ENCODE measurements around the gene CDKL1.
"Not testable (repeated sequence)": the region's sequence is repeated elsewhere in the genome, so short reads cannot be mapped to it uniquely, and the experiment has no call there.

CDKL1 gene

DNA sequence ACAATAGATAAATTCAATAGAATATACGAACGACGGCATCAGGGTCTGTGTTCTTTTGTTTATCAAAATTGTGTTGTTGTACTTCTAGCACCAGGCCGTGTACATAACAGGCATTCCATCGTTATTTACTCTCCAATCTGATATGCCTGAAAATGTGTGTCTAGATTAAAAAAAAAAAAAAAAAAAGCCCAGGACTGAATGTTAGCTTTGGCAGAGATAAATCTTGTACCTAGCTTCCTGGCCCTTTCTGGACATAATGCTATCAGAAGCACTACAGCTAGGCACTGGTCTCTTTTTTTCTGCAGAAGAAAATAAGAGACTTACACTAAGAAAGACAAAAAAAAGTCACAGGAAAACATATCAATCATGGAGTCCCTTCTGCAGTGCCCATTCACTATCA, 37.0 kb downstream of the CDKL1 start:
- FAIRE-seq, result no peak
- DNase-seq (ENCODE audit: insufficient read length, low spot score), result no peak

DNA sequence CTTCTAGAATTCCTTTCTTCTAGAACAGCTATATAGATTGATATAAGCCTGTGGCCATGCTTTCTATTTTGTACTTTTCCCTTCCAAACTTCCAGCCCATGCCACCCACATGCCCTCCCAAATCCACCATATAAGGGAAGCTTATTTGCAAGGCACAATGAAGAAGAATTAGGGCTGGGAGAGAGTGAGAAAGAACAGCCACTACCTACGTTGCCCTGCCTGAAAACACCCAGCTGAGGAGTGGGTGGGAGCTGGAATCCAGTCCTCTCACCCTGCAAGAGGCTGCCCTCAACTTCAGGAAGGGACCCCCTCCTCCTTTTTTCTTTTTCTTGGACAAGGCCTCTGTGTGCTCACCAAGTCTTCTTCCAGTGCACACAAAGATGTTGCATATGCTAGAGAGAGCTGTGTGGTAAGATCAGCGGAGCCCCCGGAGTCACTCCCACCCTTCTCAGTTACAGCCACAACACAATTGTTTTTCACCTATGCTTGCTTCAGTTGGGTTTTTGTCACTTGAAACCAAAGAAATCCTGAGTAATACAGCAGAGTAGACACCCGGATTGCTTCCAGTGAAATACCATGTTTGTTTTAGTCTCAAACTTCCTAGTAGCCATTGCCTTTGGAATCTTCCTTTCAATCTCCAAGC, 38.8 kb downstream of the CDKL1 start:
- no peak for FAIRE-seq
- DNase-seq (ENCODE audit: insufficient read length, low spot score), result no peak

DNA sequence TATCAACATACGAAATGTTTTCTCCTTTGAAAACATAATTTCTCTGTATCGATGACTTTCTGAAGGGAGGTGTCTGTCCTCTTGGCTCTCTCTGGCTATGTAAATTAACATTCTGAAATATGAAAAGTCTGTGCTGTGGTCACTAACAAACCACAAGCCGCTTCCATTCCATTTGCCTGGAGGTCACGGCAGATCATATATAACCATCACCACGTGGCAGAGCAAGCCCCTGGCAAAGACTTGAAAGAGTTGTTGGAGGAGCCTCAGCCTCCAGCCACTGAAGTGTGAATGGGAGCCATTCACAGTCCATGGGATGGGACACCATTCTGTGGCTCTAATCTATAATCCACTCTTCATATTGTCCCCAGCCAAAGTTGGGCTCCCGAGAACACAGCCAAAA, 39.6 kb downstream of the CDKL1 start:
- DNase-seq (ENCODE audit: insufficient read length, low spot score), result no peak
- FAIRE-seq, result no peak

DNA sequence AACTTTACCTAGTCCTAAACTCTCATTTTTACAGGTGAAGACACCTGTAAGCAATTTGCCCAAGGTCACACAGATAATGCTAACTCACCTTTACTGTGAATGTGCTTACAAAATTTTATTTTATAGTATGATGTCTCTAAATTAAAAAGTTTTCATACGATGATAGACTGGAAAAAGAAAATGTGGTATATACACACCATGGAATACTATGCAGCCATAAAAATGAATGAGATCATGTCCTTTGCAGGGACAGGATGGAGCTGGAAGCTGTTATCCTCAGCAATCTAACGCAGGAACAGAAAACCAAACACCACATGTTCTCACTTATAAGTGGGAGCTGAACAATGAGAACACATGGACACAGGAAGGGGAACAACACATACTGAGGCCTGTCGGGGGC, 40.4 kb downstream of the CDKL1 start:
- DNase-seq (ENCODE audit: insufficient read length, low spot score); FAIRE-seq: not testable (repeated sequence)

DNA sequence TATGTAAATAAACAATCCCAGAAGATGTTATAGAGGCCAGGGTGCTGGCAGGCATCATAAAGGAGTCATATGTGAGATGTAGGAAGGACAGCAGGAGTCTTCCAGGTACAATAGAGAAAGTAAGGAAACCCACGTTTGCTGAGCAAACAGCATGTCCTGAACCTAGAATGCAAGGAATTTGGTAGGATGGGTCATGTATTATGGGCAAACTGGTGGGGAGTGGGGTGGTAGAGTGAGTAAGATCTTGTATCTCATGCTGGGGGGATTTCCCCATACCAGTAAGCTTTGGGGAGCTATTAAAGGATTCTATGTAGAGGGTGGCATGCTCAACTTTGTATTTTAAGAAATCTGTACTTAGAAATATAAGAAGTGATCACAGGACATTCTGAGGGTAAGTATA, 41.0 kb downstream of the CDKL1 start:
- FAIRE-seq (no peak), DNase-seq (ENCODE audit: insufficient read length, low spot score) (no peak)

DNA sequence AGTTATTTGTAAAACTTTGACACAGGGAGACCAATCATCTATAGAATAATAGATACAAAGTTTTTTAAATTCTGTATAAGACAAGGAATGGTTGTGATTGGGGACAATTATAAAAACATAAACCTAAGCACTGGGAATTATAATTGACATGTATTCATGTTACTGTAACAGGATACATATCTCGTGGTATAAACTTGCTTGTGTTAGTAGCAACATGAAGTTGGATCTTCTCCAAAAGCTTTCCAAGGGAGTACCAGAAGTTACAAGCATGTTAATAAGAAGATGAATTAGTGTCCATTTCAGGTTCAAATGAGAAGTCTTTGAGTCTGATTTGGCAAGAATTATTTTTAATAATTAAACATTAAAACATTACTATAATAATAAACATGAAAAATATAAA, 42.2 kb downstream of the CDKL1 start:
- FAIRE-seq (peak; percentile 66), DNase-seq (ENCODE audit: insufficient read length, low spot score) (no peak)

DNA sequence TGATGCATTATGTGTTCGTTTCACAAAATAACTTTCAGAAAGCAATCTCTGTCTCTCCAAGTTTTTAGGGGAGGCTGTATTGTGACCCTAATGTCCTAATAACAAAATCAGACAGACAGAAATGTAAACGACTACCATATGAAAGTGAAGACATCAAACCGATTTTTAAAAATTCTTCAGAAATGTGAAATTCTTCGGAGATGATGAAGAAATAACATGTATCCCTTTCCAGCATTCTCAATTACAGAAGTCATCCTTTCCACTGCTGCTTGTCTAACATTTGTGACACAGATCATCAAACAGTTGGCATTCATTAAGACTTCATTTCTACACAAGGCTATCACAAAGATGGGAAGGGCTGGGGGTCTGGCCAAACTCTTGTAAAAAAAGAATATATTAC, 43.6 kb downstream of the CDKL1 start:
- DNase-seq (ENCODE audit: insufficient read length, low spot score) (no peak), FAIRE-seq (no peak)

DNA sequence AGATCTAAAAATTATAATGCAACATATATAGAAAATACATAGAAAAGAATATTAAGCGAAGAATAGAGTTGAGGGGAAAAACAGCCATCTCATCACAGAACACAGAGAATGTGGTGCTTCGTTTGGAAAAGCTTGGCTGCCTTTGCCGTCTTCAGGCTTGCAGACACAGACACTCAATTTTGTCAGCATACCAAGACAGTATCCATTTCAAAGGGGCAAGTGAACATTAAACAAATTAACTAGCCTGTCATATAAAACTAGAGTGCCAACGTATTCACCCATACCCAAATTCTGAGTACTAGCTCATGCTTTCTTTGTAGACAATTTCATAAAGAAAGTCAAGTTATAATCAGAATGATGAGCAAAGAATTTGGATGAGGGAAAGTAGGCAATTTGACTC, 44.1 kb downstream of the CDKL1 start:
- DNase-seq (ENCODE audit: insufficient read length, low spot score), result no peak
- FAIRE-seq, result no peak

DNA sequence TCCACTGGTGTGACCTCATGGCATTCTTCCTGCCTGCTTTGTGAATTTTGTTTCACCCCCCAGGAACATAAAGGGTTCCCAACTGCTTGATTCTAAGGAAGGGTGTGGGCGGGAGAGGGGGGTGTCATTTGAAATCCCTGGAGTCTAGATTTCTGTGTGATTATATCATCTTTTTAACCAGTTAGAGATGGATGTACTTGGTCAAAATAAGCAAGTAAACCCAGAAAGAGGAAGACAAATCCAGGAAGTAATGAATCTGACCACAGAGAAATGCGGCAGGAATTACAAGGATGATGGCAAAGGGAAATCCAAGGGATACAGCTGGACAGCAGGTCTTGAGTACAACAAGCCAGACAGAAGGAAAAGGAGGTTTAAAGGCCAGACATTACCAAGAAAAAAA, 45.7 kb downstream of the CDKL1 start:
- DNase-seq (ENCODE audit: insufficient read length, low spot score), result no peak
- FAIRE-seq, result no peak

DNA sequence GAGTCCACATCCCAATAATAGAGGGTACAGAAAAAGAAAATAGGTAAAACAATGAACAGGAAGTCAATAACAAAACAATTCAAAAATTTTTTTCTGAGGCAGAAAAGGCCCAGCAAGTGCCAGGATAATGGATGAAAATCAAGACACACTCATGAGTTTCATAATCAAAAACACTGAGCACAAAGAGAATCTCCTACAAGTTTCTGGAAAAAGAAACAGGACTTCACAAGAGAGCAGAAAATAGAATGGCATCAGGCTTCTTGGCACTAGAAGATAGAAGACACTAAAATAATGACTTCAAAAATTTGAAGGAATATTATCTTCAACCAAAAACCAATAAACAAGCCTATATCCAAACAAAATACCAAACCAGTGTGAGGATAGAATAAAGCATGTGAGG, 47.7 kb downstream of the CDKL1 start:
- FAIRE-seq (no peak), DNase-seq (ENCODE audit: insufficient read length, low spot score) (no peak)

DNA sequence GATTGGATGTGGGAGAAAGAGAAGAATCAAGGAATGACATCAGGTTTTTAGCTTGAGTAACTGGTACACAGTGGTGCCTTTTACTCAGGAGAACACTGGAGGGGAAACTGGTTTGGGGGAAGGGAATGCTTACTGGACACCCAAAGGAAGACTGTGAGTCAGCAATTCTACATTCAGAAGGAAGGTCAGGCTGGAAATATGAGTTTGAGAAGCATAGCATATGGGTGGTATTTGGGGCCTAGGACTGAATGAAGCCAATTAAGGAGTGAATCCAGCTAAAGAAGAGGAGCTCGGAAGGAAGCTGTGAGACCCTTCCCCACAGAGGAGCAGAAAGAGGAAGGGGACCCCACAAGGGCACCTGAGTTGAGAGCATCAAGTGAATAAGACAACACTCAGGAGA, 49.2 kb downstream of the CDKL1 start:
- DNase-seq (ENCODE audit: insufficient read length, low spot score) (no peak), FAIRE-seq (no peak)

DNA sequence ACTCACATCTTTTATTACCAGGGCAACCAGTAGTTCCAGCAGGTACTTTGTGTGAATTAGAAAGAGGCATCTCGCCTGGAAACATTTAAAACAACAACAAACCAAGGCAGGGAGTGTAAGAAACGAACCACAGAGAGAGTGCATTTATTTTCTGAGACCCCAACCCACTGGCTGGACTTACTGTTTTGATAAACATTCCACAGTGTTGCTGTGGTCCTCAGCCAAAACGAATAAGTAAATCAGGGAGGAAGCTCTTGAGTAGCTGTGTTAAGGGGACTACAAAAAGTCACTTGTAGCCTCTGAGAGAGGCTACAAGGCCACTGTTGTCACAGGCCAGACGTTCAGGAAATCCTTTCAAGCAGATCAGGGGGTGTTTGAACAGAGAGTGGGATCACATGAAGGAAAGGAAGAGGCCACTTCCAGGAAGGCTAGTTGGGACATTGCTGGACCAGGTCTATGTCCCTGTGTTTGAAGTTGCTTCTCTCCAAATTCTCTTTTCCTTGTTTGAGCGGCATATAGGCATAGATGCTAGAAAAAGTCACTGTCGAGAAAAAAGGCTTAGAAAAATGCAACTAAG, 50.7 kb downstream of the CDKL1 start:
- DNase-seq (ENCODE audit: insufficient read length, low spot score) (no peak), FAIRE-seq (no peak)

DNA sequence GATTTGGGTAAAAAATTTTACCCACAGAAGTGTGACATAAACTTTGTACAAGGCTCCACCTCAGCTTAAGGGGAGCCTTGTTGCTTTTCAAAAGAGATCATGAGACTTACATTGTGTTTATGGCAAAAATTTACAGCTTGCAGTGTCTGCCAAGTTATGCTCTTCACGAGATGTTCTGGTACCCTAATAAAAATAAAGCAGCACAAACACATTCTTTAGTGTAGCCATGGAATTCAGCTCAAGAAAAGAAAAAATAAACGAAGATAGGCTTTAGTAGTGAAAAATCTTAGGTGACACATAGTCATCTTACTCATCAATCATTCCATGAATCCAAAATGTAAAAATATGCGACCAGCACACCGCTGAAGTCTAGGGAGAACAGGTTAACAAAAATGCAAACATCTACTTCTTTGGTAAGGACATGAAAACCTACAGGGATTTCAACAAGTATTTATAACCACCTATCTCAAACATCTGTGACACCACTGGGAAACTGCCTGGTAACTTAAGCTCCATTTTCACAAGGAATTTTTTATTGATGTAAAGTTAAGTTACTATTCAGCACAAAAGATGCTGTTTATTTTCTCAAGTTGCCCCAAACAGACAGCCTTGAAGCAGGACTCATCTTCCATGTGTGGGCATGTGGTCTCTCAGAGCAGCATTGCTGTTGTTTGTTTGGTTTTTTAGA, 51.7 kb downstream of the CDKL1 start:
- DNase-seq (ENCODE audit: insufficient read length, low spot score) (no peak), FAIRE-seq (no peak)

DNA sequence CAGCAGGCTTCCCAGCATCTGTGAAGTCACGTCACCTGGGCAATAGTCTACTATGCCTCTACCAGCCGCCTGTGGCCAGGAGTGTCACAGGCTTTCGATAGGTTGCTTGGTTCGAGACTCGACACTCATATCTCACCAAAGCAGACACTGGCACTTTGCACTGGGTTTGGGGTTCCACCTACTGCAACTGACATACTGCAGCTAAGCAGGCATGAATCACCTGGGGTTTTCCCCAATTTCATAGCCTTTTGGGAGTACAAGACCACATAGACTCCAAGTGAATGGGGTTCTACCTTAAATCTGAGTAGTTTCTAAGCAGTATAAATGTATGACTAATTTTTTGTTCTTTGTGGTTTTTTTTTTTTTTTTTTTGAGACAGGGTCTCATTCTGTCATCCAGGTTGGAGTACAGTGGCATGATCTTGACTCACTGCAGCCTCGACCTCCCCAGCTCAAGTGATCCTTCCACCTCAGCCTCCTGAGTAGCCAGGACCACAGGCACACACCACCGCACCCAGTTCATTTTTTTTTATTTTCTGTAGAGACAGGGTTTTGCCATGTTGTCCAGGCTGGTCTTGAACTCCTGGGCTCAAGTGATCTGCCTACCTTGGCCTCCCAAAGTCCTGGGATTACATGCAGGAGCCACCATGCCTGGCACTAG, 52.4 kb downstream of the CDKL1 start:
- DNase-seq (ENCODE audit: insufficient read length, low spot score) (no peak), FAIRE-seq (no peak)

DNA sequence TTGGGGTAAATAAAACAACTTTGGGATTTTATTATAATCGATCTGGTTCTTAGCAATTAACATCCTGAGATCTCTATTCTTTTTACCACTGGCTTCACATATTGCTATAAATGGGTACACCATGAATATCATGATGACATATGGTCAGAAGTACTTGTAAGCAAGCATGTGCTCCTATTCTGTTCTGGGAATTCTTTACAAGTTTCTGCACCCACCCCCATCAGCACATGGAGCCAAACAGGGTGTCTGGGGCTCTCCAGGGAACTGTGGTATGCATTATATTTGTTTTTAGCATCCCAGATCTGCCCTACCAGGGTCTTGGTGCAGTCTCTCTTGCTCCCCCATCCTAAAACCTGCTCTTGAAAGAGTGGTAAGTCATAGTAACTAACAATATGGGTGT, 53.2 kb downstream of the CDKL1 start:
- DNase-seq (ENCODE audit: insufficient read length, low spot score) (no peak), FAIRE-seq (no peak)

DNA sequence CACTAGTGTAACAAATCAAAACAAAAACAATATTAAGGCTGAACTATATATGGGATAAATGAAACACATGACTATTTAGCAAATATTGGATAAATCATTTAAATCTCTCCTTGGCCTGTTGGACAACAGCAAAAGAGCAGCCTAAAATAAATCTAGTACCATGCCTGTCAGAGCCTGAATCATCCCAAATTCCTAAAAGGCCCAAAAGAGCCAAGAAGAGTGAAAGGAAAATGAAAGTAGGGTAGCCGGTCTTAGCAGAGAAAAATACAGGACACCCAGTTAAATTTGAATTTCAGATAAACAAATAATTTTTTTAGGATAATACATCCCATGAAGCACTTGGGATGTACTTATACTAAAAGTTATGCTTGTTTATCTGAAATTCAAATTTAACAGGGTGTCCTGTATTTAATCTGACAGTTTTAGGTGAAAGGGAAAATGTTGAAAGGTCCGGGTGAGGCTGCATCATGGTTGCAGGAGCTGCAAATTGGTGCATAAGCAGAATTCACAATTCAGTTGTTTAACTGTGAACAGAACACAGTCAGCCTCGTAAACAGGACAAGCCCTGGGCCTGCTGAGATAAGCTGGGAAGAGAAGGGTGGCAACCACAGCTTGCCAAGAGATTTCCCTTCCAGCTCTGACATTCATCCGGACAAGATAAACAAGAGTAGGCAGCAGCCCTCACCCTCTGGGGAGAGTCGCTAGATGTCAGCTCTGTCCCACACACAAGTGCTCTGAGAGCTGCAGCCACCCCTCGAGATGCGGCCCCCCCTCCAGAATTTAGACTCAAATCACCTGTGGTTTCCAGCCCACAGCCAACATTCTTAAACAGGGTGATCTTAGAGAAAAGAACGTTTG, 54.2 kb downstream of the CDKL1 start:
- no peak for FAIRE-seq
- no peak for DNase-seq (ENCODE audit: insufficient read length, low spot score)

DNA sequence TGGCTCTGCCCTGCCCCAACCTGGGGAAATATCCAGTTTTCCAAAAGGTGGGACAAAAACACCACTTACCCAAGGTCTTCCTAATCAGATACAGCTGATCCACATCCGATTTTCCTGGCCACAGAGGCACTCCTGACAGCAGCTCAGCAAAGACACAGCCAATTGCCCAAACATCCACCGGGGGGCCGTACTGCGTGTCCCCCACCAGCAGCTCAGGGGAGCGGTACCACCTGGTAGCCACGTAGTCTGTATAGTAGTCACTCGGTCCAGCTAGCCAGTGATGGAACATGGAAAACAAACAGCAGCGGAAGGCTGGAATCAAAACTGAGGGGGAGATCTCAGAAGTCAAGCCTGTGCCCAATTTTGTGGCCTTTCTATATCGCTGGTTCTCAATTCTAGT, 55.7 kb downstream of the CDKL1 start:
- DNase-seq (ENCODE audit: insufficient read length, low spot score) (no peak), FAIRE-seq (no peak)

DNA sequence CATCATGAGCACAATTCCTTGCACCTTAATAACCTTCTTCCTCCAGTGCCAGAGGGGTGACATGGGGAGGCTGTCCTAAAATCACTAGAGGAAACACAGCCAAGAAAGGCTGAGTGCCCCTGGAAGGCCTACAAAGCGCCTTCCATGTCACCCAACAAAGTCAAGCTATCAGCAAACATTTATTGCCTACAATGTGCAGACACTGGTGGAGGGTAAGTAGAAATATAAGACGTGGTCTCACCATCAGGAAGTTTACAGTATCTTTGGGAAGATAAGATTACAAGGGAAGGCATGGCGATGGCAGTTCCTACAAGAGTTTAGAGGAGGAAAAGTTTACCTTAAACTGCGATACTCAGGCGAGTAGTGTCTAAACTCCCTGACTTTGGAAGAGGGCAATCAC, 56.6 kb downstream of the CDKL1 start:
- no peak for DNase-seq (ENCODE audit: insufficient read length, low spot score)
- no peak for FAIRE-seq

DNA sequence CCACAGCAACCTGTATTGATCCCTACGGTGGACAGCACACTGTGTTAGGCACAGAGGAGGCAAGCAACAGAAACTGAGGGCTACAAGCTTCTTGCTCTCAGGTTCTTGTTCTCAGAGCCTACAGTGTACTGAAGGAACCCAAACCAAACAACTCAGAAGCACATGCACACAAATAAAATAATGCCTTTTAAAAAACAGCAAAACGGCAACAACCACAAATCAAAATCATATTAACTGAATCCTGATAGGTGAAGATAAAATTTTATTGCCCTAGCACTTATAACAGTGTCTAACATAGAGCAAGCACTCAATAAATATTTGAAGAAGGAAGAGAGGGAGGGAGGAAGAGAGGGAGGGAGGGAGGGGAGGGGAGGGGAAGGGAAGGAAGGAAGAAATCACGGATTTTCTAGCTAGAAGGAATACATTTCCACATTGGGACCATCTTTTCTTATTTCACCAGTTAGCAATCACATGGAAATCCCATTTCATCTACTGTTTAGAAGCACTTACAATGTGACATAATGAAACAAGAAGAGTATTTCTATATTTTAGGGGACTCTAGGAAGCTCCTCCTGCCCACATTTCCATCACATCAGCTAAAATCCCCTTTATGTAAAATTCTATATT, 57.4 kb downstream of the CDKL1 start:
- no peak for DNase-seq (ENCODE audit: insufficient read length, low spot score)
- FAIRE-seq, result no peak

DNA sequence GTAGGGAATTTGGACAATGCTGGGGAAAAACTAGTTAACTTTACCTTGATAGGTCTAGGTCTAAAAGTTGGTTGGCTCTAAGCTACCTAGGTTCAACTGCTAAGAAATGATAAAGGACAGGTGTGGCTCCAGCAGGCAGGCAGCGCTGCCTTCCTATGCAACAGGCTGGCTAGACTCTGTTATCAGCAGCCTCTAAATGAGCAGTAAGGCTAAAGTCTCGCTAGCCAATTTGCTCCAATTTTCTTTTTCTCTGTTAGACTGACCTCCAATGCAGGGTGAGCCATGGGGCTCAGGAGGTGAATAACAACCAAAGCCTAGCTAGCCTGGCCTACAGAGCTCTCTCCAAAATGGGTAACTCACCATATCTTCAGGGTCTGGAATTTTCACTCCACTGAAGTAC, 58.1 kb downstream of the CDKL1 start:
- DNase-seq (ENCODE audit: insufficient read length, low spot score) (no peak), FAIRE-seq (no peak)

All from GM19239 (cell line).